Chondrocyte (in vitro differentiated cells): ENCODE data around the gene GIGYF2. TPM values are rescaled to one million over a fixed set of nuclear protein-coding genes. Genes with fewer than 3 reads are reported as not detected.
A peak's percentile ranks its signal among the peaks of the same experiment; 100 is the strongest.

Experiments
- DNase-seq: peaks from one replicate; pipeline ENCODE4 v3.0.0; 2021; ENCODE audit warnings: mixed read lengths, low spot score
- H3K27ac Mint-ChIP-seq: one replicate; pipeline ENCODE4 v1.8.0; 2021; ENCODE audit warnings: mild to moderate bottlenecking, moderate library complexity, mixed read lengths; ENCODE audit not compliant: unreplicated experiment
- H3K27me3 Mint-ChIP-seq: 2 replicates; pipeline ENCODE4 v1.8.0; 2021; ENCODE audit warnings: low read depth, mixed read lengths
- H3K36me3 Mint-ChIP-seq: 2 replicates; pipeline ENCODE4 v1.8.0; 2021; ENCODE audit warnings: low read depth, mixed read lengths
- H3K4me1 Mint-ChIP-seq: 2 replicates; pipeline ENCODE4 v1.8.0; 2021; ENCODE audit warnings: low read depth, mild to moderate bottlenecking, mixed read lengths
- H3K4me3 Mint-ChIP-seq: one replicate; pipeline ENCODE4 v1.8.0; 2021; ENCODE audit warnings: mild to moderate bottlenecking, moderate library complexity, mixed read lengths; ENCODE audit not compliant: unreplicated experiment
- H3K9me3 Mint-ChIP-seq: 2 replicates; pipeline ENCODE4 v1.8.0; 2021; ENCODE audit warnings: low read depth, mixed read lengths
- total RNA-seq: library from RNA; stranded (reverse); gene quantifications from 3 replicates; pipeline ENCODE4 v1.2.1, GENCODE V29; 2021
- TF ChIP-seq, protein P1 (sequence below): fragments of 200-600 bp; sonication (generic); IDR thresholded peaks from 2 replicates; pipeline ENCODE4 v1.5.0; 2021; ENCODE audit warnings: antibody characterized with exemption, mild to moderate bottlenecking, moderate library complexity

GIGYF2 gene
- total RNA-seq, 1 donor from 2014 or later = 45.6 TPM

- no peak overlapping the region for H3K27ac Mint-ChIP-seq
These were observed 185.0 kb downstream of the GIGYF2 start for GRCh38 chr2:232882085-232882484.

DNA sequence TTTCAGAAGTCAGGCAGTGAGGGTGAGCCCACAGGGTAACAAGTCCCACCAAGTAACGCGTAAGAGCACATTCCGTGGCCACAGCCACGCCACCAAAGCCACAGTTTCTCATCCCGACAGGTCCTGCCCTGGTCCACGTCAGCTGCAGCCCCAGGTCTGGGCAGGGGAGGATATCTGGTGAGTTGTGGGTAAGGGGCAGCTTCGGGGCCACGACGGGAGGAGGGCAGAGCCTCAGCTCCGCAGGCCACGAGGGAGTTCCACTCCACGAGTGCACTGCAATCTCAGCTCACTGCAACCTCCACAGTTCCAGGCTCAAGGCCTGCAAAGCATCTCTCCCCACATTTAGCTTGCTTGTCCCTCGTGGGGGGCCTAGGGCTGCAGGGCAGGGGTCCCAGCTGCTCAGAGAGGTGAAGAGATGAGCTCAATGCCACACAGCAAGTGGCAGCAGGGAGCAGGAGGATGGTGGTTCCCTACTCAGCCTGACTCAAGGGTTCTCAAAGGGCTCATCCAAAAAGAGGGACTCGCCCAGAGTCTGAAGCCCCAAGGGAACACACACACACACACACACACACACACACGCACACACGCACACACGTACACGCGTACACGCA lies 185.5 kb downstream of the GIGYF2 start:
- Mint-ChIP-seq H3K27ac (no peak overlapping the region), H3K4me1 (no peaks in the 10 kb centered on the region), H3K36me3 (peaks cover under 1% of the 10 kb centered on the region), H3K9me3 (no peaks in the 10 kb centered on the region), H3K27me3 (peaks cover 3% of the 10 kb centered on the region), H3K4me3 (no peak overlapping the region)
- DNase-seq = no peak
- TF ChIP-seq, protein P1, sequence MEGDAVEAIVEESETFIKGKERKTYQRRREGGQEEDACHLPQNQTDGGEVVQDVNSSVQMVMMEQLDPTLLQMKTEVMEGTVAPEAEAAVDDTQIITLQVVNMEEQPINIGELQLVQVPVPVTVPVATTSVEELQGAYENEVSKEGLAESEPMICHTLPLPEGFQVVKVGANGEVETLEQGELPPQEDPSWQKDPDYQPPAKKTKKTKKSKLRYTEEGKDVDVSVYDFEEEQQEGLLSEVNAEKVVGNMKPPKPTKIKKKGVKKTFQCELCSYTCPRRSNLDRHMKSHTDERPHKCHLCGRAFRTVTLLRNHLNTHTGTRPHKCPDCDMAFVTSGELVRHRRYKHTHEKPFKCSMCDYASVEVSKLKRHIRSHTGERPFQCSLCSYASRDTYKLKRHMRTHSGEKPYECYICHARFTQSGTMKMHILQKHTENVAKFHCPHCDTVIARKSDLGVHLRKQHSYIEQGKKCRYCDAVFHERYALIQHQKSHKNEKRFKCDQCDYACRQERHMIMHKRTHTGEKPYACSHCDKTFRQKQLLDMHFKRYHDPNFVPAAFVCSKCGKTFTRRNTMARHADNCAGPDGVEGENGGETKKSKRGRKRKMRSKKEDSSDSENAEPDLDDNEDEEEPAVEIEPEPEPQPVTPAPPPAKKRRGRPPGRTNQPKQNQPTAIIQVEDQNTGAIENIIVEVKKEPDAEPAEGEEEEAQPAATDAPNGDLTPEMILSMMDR = no peak

More at GRCh38 chr2:232882085-232882484, 185.0 kb downstream of the GIGYF2 start:
- Mint-ChIP-seq H3K36me3 (peaks cover 2% of the 10 kb centered on the region), H3K9me3 (no peaks in the 10 kb centered on the region), H3K4me3 (no peak overlapping the region), H3K4me1 (no peaks in the 10 kb centered on the region), H3K27me3 (peaks cover 3% of the 10 kb centered on the region)
- no peak for DNase-seq
- TF ChIP-seq, protein P1 = no peak

- Mint-ChIP-seq H3K27ac (no peak overlapping the region), H3K27me3 (peaks cover 3% of the 10 kb centered on the region), H3K4me3 (no peak overlapping the region), H3K4me1 (no peaks in the 10 kb centered on the region), H3K9me3 (no peaks in the 10 kb centered on the region), H3K36me3 (no peaks in the 10 kb centered on the region)
- no peak for DNase-seq
- TF ChIP-seq, protein P1 = no peak
These were observed 186.1 kb downstream of the GIGYF2 start for GRCh38 chr2:232883116-232883721.

GRCh38 chr2:232884001-232884421 lies 186.9 kb downstream of the GIGYF2 start:
- H3K4me1 Mint-ChIP-seq = no peaks in the 10 kb centered on the region
- no peak overlapping the region for H3K4me3 Mint-ChIP-seq
- peaks cover 3% of the 10 kb centered on the region for H3K27me3 Mint-ChIP-seq
- H3K9me3 Mint-ChIP-seq = no peaks in the 10 kb centered on the region
- H3K36me3 Mint-ChIP-seq = no peaks in the 10 kb centered on the region
- DNase-seq = no peak
- no peak overlapping the region for H3K27ac Mint-ChIP-seq
- TF ChIP-seq, protein P1 = no peak

- TF ChIP-seq, protein P1 = no peak
These were observed 187.6 kb downstream of the GIGYF2 start for GRCh38 chr2:232884549-232885263.

More at GRCh38 chr2:232884549-232885263, 187.6 kb downstream of the GIGYF2 start:
- Mint-ChIP-seq H3K4me3 (no peak overlapping the region), H3K4me1 (no peaks in the 10 kb centered on the region), H3K36me3 (no peaks in the 10 kb centered on the region), H3K27me3 (peaks cover 3% of the 10 kb centered on the region), H3K27ac (no peak overlapping the region), H3K9me3 (no peaks in the 10 kb centered on the region)
- DNase-seq = peak; percentile 89
